PC-3 (cell line): ENCODE measurements around the gene C1QTNF3. TPM values are rescaled to one million over a fixed set of nuclear protein-coding genes. Genes with fewer than 3 reads are reported as not detected.

ENCODE experiments used
- ATAC-seq: fragments of 200-7000 bp; cut with Tn5 transposase; 2 replicates; pipeline ENCODE4 v1.9.1; 2020; ENCODE audit warnings: mild to moderate bottlenecking, moderate library complexity
- BruUV-seq: library from RNA; stranded (reverse); fragments of 400-500 nt; replicated peaks from 2 replicates; lab custom pipeline; 2021; lab: Mats Ljungman, UMichigan
- CTCF ChIA-PET: fragments of 300-600 bp; sonication (Branson Sonifier 250); formaldehyde crosslinking; loops from one replicate; lab custom pipeline; 2022; ENCODE audit warnings: antibody characterized with exemption; lab: Charles Lee
- POLR2A ChIA-PET: fragments of 300-600 bp; sonication (Branson Sonifier 250); formaldehyde crosslinking; loops from one replicate; lab custom pipeline; 2022; ENCODE audit warnings: antibody characterized with exemption; ENCODE audit not compliant: unreplicated experiment; lab: Charles Lee
- DNase-seq: peaks from one replicate; pipeline ENCODE4 v3.0.0-alpha.2; 2015
- H2AFZ ChIP-seq: fragments of 300-600 bp; sonication (generic); 2 replicates; pipeline ENCODE4 v1.6.0; 2016; ENCODE audit warnings: antibody characterized with exemption, low read length
- H3F3A ChIP-seq: fragments of 300-600 bp; sonication (generic); one replicate; pipeline ENCODE4 v1.6.0; 2017; ENCODE audit warnings: antibody characterized with exemption, low read length, control low read depth, mild to moderate bottlenecking; ENCODE audit not compliant: unreplicated experiment
- H3K27ac ChIP-seq: fragments of 300-600 bp; sonication (generic); 2 replicates; pipeline ENCODE4 v1.5.1; 2016; ENCODE audit warnings: mild to moderate bottlenecking, low read length
- H3K27me3 ChIP-seq: fragments of 300-600 bp; sonication (generic); 2 replicates; pipeline ENCODE4 v1.6.1; 2016; ENCODE audit warnings: low read length, mixed read lengths
- H3K36me3 ChIP-seq: fragments of 300-600 bp; sonication (generic); 2 replicates; pipeline ENCODE4 v1.6.1; 2016; ENCODE audit warnings: low read depth, mixed run types, low read length, mixed read lengths
- H3K4me1 ChIP-seq: fragments of 300-600 bp; sonication (generic); 2 replicates; pipeline ENCODE4 v1.5.1; 2016; ENCODE audit warnings: low read length; ENCODE audit not compliant: insufficient read depth
- H3K4me2 ChIP-seq: fragments of 300-600 bp; sonication (generic); 2 replicates; pipeline ENCODE4 v1.6.0; 2016; ENCODE audit warnings: low read length
- H3K4me3 ChIP-seq: fragments of 300-600 bp; sonication (generic); 2 replicates; pipeline ENCODE4 v1.5.1; 2016; ENCODE audit warnings: mild to moderate bottlenecking, low read length, mixed read lengths
- H3K79me2 ChIP-seq: fragments of 300-600 bp; sonication (generic); 2 replicates; pipeline ENCODE4 v1.6.1; 2017; ENCODE audit warnings: low read length, mixed read lengths
- H3K9ac ChIP-seq: fragments of 300-600 bp; sonication (generic); 2 replicates; pipeline ENCODE4 v1.6.0; 2016; ENCODE audit warnings: mild to moderate bottlenecking, low read length
- H3K9me2 ChIP-seq: fragments of 300-600 bp; sonication (generic); replicated peaks from 2 replicates; pipeline ENCODE4 v1.6.1; 2016; ENCODE audit warnings: mixed run types, low read length, mixed read lengths
- H3K9me3 ChIP-seq: fragments of 300-600 bp; sonication (generic); 2 replicates; pipeline ENCODE4 v1.6.1; 2016; ENCODE audit warnings: low read length, mixed read lengths
- H4K20me1 ChIP-seq: fragments of 300-600 bp; sonication (generic); 2 replicates; pipeline ENCODE4 v1.6.1; 2016; ENCODE audit warnings: low read length, mixed read lengths
- CTCF ChIP-seq: fragments of 300-600 bp; sonication (generic); conservative IDR thresholded peaks from 2 replicates; pipeline ENCODE4 v1.5.1; 2017; ENCODE audit warnings: antibody characterized with exemption, low read depth, mild to moderate bottlenecking, low read length
- EZH2 ChIP-seq: fragments of 300-600 bp; sonication (generic); IDR thresholded peaks from one replicate; pipeline ENCODE4 v1.6.1; 2017; ENCODE audit warnings: antibody characterized with exemption, mild to moderate bottlenecking, low read length; ENCODE audit not compliant: unreplicated experiment
- EZH2phosphoT487 ChIP-seq: fragments of 300-600 bp; sonication (generic); IDR thresholded peaks from 2 replicates; pipeline ENCODE4 v1.6.1; 2018; ENCODE audit warnings: mild to moderate bottlenecking, antibody characterized with exemption, low read length, borderline replicate concordance
- intact Hi-C: fragments of 100-400 bp; cut with micrococcal nuclease; formaldehyde crosslinking; loops from 2 replicates; pipeline ENCODE4 v1.9.0; 2023
- total RNA-seq: library from RNA; depleted of rRNA; stranded (reverse); fragments of >200 nt; gene quantifications from 2 replicates; pipeline ENCODE4 v1.2.3, GENCODE V29; 2014

C1QTNF3 gene
- total RNA-seq, 1 experiment from 2014 or later, result 1.1 TPM

DNA sequence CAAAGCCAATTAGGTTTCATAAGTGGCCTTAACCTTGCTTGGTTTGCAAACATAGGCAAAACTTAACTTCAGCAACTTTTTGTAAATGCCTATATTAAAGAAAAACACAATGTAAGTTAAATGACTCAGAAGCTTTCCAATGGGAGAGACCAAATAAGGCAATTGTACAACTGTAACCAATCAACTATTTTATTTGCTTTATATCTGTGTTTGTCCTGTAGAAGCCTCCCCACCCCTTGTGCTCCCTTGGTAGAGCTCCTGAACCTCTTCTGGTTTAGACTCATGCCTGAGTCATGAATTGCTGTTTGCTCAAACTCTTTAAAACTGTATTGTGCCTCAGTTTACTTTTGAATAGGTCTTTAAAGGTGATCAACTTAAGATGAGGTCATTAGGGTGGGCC is 3.0 kb upstream of the C1QTNF3 start:
- Histone ChIP-seq H2AFZ (no peak overlapping the region), H3K36me3 (no peaks in the 10 kb centered on the region), H3K4me1 (peaks cover 27% of the 10 kb centered on the region), H3K27ac (peak overlapping the region; percentile 61), H3K4me3 (no peak overlapping the region), H3K9me2 (no peaks in the 10 kb centered on the region), H3F3A (no peaks in the 10 kb centered on the region), H3K27me3 (no peaks in the 10 kb centered on the region), H3K9ac (no peak overlapping the region), H4K20me1 (no peaks in the 10 kb centered on the region), H3K9me3 (no peaks in the 10 kb centered on the region), H3K4me2 (peak overlapping the region; percentile 48), H3K79me2 (no peaks in the 10 kb centered on the region)
- ChIA-PET CTCF (no interaction called here), POLR2A (interaction anchor here (0.6 kb wide), 1 partner anchor 31 kb away, joined by 3 read pairs; no protein-coding TSS in a partner anchor)
- ATAC-seq (peak; percentile 92), DNase-seq (peak; percentile 87)
- TF ChIP-seq EZH2 (no peak), CTCF (no peak), EZH2phosphoT487 (no peak)
- no TSS peak for BruUV-seq
- intact Hi-C loops, result no loop called here

DNA sequence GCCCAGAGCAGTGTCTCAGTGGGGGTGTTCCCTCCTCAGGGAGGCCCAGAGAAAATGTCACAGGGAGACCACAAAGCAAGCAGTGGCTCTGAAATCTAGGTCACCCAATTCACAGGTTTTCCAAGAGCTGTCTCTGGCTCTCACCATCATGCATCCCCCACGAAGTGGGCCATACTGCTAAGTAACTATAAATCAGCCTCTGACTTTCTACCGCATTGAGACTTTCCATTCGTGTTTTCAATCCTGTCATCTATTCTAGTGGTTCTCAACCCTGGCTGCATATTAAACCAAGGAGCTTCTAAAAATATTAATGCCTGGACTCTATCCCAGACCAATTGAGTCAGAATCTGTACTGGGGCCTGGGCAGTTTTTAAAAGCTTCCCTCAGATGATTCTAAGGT is 2.0 kb upstream of the C1QTNF3 start:
- H3K4me2 ChIP-seq, result no peak overlapping the region
- no peaks in the 10 kb centered on the region for H4K20me1 ChIP-seq
- ChIA-PET POLR2A (no interaction called here), CTCF (no interaction called here)
- no peaks in the 10 kb centered on the region for H3K27me3 ChIP-seq
- H3K9me2 ChIP-seq, result no peaks in the 10 kb centered on the region
- TF ChIP-seq CTCF (no peak), EZH2phosphoT487 (no peak), EZH2 (no peak)
- H3K9me3 ChIP-seq, result no peaks in the 10 kb centered on the region
- H2AFZ ChIP-seq, result no peak overlapping the region
- DNase-seq (no peak), ATAC-seq (no peak)
- BruUV-seq, result no TSS peak
- H3K9ac ChIP-seq, result no peak overlapping the region
- H3K4me3 ChIP-seq, result no peak overlapping the region
- no peaks in the 10 kb centered on the region for H3K36me3 ChIP-seq
- intact Hi-C loops, result no loop called here
- no peaks in the 10 kb centered on the region for H3K79me2 ChIP-seq
- peaks cover 27% of the 10 kb centered on the region for H3K4me1 ChIP-seq
- H3K27ac ChIP-seq, result no peak overlapping the region
- H3F3A ChIP-seq, result no peaks in the 10 kb centered on the region

DNA sequence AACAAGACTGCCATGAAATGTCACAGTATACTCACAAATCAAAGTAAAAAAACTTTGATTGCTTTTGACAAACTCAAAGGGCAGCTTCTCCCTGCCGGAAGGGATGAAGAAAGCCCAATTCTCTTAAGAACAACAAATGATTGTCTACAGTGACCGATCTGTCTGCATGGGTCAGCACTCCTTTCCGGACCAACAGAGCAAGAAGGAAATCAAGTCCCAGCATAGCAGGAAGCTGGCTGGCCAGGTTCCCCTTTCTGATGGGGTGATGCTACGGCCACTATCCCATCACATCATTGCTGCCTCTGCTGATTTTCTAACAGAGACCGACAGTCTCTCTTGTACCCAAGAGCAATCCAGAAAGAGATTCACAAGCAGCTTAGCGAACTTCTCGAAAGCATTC is 692 bp downstream of the C1QTNF3 start:
- Histone ChIP-seq H3K4me1 (peaks cover 22% of the 10 kb centered on the region), H3K27ac (no peak overlapping the region), H3K36me3 (no peaks in the 10 kb centered on the region), H3K79me2 (no peaks in the 10 kb centered on the region), H3K9ac (no peak overlapping the region), H2AFZ (no peak overlapping the region), H3K27me3 (no peaks in the 10 kb centered on the region), H4K20me1 (no peaks in the 10 kb centered on the region), H3F3A (no peaks in the 10 kb centered on the region), H3K4me3 (no peak overlapping the region), H3K9me3 (no peaks in the 10 kb centered on the region), H3K4me2 (no peak overlapping the region), H3K9me2 (no peaks in the 10 kb centered on the region)
- ChIA-PET CTCF (no interaction called here), POLR2A (no interaction called here)
- ATAC-seq (no peak), DNase-seq (no peak)
- BruUV-seq, result no TSS peak
- TF ChIP-seq EZH2phosphoT487, result no peak
- TF ChIP-seq CTCF, result no peak
- TF ChIP-seq EZH2, result no peak
- intact Hi-C loops, result no loop called here
